WTC11 (cell line): ENCODE measurements around the gene ANKRD13C. TPM values are rescaled to one million over a fixed set of nuclear protein-coding genes. Genes with fewer than 3 reads are reported as not detected.
"Not testable (repeated sequence)": the region's sequence is repeated elsewhere in the genome, so short reads cannot be mapped to it uniquely, and the experiment has no call there.

Source experiments
- ATAC-seq: fragments of 200-7000 bp; cut with Tn5 transposase; 2 replicates; pipeline ENCODE4 v1.10.0; 2021; ENCODE audit warnings: mild to moderate bottlenecking, moderate library complexity
- CTCF ChIA-PET: fragments of 300-600 bp; sonication (Branson Sonifier 250); formaldehyde crosslinking; loops from one replicate; lab custom pipeline; 2021; ENCODE audit warnings: antibody characterized with exemption; lab: Charles Lee
- POLR2A ChIA-PET: fragments of 350-600 bp; sonication (Branson Sonifier 250); formaldehyde crosslinking; loops from one replicate; lab custom pipeline; 2021; ENCODE audit warnings: antibody characterized with exemption; lab: Charles Lee
- DNase-seq: peaks from one replicate; pipeline ENCODE4 v3.0.0; 2021; ENCODE audit warnings: low spot score
- H3K27ac Mint-ChIP-seq: 2 replicates; pipeline ENCODE4 v1.8.0; 2021; ENCODE audit warnings: mixed read lengths
- H3K27me3 Mint-ChIP-seq: 2 replicates; pipeline ENCODE4 v1.8.0; 2021; ENCODE audit warnings: low read depth, mild to moderate bottlenecking, moderate library complexity, mixed read lengths
- H3K36me3 Mint-ChIP-seq: 2 replicates; pipeline ENCODE4 v1.8.0; 2021; ENCODE audit warnings: mixed read lengths
- H3K4me1 Mint-ChIP-seq: 2 replicates; pipeline ENCODE4 v1.8.0; 2022; ENCODE audit warnings: mixed read lengths
- H3K4me3 Mint-ChIP-seq: 2 replicates; pipeline ENCODE4 v1.8.0; 2021; ENCODE audit warnings: mild to moderate bottlenecking, moderate library complexity, mixed read lengths
- H3K9me3 Mint-ChIP-seq: 2 replicates; pipeline ENCODE4 v1.8.0; 2021; ENCODE audit warnings: mixed read lengths
- CBFB ChIP-seq: sonication (generic); formaldehyde crosslinking; IDR thresholded peaks from 2 replicates; pipeline ENCODE4 v1.8.1; 2022; ENCODE audit warnings: mild to moderate bottlenecking, low read depth, missing genetic modification reagents
- FOXJ3 ChIP-seq: sonication (generic); formaldehyde crosslinking; IDR thresholded peaks from 2 replicates; pipeline ENCODE4 v1.9.0; 2021; ENCODE audit warnings: missing genetic modification reagents, mild to moderate bottlenecking, borderline replicate concordance
- GRHL2 ChIP-seq: fragments of 250-450 bp; sonication (Bioruptor Pico); IDR thresholded peaks from 2 replicates; pipeline ENCODE4 v1.8.0; 2022; ENCODE audit warnings: mild to moderate bottlenecking, moderate library complexity; ENCODE audit not compliant: insufficient replicate concordance, severe bottlenecking
- GTF2I ChIP-seq: fragments of 250-450 bp; sonication (Bioruptor Pico); conservative IDR thresholded peaks from 2 replicates; pipeline ENCODE4 v1.4.0; 2021; ENCODE audit warnings: mild to moderate bottlenecking
- HMGA2 ChIP-seq: fragments of 250-450 bp; sonication (Bioruptor Pico); IDR thresholded peaks from 2 replicates; pipeline ENCODE4 v1.4.0; 2021; ENCODE audit warnings: mild to moderate bottlenecking, moderate library complexity
- SOX15 ChIP-seq: fragments of 250-450 bp; sonication (Bioruptor Pico); IDR thresholded peaks from 2 replicates; pipeline ENCODE4 v1.9.0; 2021; ENCODE audit warnings: mild to moderate bottlenecking
- TEAD1 ChIP-seq: sonication (generic); formaldehyde crosslinking; IDR thresholded peaks from 2 replicates; pipeline ENCODE4 v1.8.0; 2022; ENCODE audit warnings: mild to moderate bottlenecking, missing genetic modification reagents
- ZNF121 ChIP-seq: sonication (generic); formaldehyde crosslinking; IDR thresholded peaks from 2 replicates; pipeline ENCODE4 v1.8.0; 2023; ENCODE audit warnings: missing genetic modification reagents
- ZNF138 ChIP-seq: sonication (generic); formaldehyde crosslinking; conservative IDR thresholded peaks from 2 replicates; pipeline ENCODE4 v1.8.1; 2022; ENCODE audit warnings: mild to moderate bottlenecking, moderate library complexity, missing genetic modification reagents
- ZNF317 ChIP-seq: sonication (generic); formaldehyde crosslinking; IDR thresholded peaks from 2 replicates; pipeline ENCODE4 v1.8.1; 2023; ENCODE audit warnings: low read depth, mild to moderate bottlenecking, moderate library complexity, missing genetic modification reagents, borderline replicate concordance
- total RNA-seq: library from RNA; stranded (reverse); gene quantifications from 3 replicates; pipeline ENCODE4 v1.2.3, GENCODE V29; 2021
- TF ChIP-seq, protein P1 (sequence below): fragments of 250-450 bp; sonication (Bioruptor Pico); IDR thresholded peaks from 2 replicates; pipeline ENCODE4 v1.9.0; 2021; ENCODE audit warnings: mild to moderate bottlenecking
- TF ChIP-seq, protein P2 (sequence below): sonication (generic); formaldehyde crosslinking; IDR thresholded peaks from 2 replicates; pipeline ENCODE4 v1.8.1; 2022; ENCODE audit warnings: mild to moderate bottlenecking, moderate library complexity, missing genetic modification reagents
- TF ChIP-seq, protein P3 (sequence below): sonication (generic); formaldehyde crosslinking; IDR thresholded peaks from 2 replicates; pipeline ENCODE4 v1.8.0; 2022; ENCODE audit warnings: mild to moderate bottlenecking, missing genetic modification reagents
- TF ChIP-seq, protein P4 (sequence below): sonication (generic); formaldehyde crosslinking; IDR thresholded peaks from 2 replicates; pipeline ENCODE4 v1.8.1; 2023; ENCODE audit warnings: mild to moderate bottlenecking, missing genetic modification reagents, moderate library complexity
- TF ChIP-seq, protein P5 (sequence below): fragments of 250-450 bp; sonication (Bioruptor Pico); IDR thresholded peaks from 2 replicates; pipeline ENCODE4 v1.9.0; 2021; ENCODE audit warnings: moderate library complexity, mild to moderate bottlenecking, inconsistent platforms, borderline replicate concordance
- TF ChIP-seq, protein P6 (sequence below): fragments of 250-450 bp; sonication (Bioruptor Pico); conservative IDR thresholded peaks from 2 replicates; pipeline ENCODE4 v1.9.0; 2021; ENCODE audit warnings: mild to moderate bottlenecking
- TF ChIP-seq, protein P7 (sequence below): fragments of 200-600 bp; IDR thresholded peaks from 2 replicates; pipeline ENCODE4 v1.8.0; 2022; ENCODE audit warnings: antibody characterized with exemption

ANKRD13C gene
- total RNA-seq, 1 experiment from 2014 or later, result 22.5 TPM

DNA sequence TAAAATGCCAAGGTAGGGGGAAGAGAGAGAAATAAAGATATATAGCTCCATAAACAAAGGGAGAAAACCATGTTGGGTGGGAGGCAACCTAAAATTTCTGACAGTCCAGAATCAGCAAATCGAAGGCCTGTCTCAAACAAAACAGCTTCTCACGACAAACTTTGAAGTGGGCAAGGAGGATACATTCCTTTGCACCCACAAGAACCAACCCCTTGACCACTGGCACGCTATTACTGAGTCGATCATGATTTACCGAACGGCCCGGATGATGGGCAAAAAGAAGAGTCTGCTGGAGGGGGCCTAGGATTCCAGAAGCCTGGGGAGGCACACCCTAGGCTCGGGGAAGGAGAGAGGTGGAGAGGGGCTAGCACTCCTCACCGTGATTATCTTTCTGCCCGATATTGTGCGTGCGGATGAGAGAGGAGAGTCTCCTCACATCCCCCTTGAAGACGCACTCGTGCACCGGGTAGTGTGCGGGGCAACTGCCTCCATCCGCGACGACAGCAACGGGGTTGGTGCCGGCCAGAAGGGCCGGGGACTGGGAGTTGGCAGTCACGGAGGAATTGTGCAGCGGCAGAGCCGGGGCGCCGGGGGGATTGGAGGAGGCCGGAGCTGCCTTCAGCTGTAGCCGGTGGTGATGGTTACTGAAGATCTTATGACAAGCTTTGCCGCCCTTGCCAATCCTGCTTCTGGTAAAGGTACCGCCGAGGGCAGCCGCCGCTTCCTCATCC is 756 bp downstream of the ANKRD13C start (continued):
- TF ChIP-seq, protein P1, sequence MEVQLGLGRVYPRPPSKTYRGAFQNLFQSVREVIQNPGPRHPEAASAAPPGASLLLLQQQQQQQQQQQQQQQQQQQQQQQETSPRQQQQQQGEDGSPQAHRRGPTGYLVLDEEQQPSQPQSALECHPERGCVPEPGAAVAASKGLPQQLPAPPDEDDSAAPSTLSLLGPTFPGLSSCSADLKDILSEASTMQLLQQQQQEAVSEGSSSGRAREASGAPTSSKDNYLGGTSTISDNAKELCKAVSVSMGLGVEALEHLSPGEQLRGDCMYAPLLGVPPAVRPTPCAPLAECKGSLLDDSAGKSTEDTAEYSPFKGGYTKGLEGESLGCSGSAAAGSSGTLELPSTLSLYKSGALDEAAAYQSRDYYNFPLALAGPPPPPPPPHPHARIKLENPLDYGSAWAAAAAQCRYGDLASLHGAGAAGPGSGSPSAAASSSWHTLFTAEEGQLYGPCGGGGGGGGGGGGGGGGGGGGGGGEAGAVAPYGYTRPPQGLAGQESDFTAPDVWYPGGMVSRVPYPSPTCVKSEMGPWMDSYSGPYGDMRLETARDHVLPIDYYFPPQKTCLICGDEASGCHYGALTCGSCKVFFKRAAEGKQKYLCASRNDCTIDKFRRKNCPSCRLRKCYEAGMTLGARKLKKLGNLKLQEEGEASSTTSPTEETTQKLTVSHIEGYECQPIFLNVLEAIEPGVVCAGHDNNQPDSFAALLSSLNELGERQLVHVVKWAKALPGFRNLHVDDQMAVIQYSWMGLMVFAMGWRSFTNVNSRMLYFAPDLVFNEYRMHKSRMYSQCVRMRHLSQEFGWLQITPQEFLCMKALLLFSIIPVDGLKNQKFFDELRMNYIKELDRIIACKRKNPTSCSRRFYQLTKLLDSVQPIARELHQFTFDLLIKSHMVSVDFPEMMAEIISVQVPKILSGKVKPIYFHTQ (CRISPR knock-in tag), result no peak
- TF ChIP-seq, protein P2, sequence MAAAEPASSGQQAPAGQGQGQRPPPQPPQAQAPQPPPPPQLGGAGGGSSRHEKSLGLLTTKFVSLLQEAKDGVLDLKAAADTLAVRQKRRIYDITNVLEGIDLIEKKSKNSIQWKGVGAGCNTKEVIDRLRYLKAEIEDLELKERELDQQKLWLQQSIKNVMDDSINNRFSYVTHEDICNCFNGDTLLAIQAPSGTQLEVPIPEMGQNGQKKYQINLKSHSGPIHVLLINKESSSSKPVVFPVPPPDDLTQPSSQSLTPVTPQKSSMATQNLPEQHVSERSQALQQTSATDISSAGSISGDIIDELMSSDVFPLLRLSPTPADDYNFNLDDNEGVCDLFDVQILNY, result no peak

DNA sequence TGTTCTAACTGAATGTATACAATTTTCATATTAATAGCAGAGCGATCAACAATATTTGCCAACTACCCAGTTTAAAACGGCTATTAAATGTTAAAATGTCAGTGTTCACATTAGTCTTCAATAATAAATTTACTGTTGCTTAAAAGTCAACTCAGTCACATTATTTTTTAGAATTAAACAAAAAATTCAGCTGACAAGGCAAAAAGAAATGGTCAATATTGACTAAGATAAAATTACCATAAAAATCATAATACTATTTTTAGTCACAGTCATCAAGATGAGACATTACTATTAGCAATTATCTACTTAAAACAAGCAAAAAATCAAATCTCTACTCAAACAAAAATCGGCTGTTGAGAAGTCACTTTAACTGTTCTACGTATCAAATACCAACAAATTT is 1.5 kb downstream of the ANKRD13C start:
- CTCF ChIA-PET, result interaction anchor here (1.7 to 3.0 kb wide), 2 partner anchors 36 to 58 kb away, joined by 3 to 19 read pairs; partner anchors contain the start of gene CTH
- POLR2A ChIA-PET, result interaction anchor here (4.5 kb wide), 1 partner anchor 59 kb away, joined by 125 read pairs; the partner anchor contains the start of gene CTH
- Mint-ChIP-seq H3K4me1 (peaks cover 26% of the 10 kb centered on the region), H3K27ac (peak overlapping the region; percentile 92; the same call in 1 of the 2 replicates), H3K4me3 (peak overlapping the region; percentile 89), H3K36me3 (0 out of 2 replicates have a peak, but pooled peaks cover 2% of the 10 kb centered on the region), H3K9me3 (no peaks in the 10 kb centered on the region), H3K27me3 (no peaks in the 10 kb centered on the region)
- ATAC-seq (no peak), DNase-seq (no peak)
- no peak for TF ChIP-seq ZNF121
- no peak for TF ChIP-seq GRHL2
- TF ChIP-seq, protein P3, sequence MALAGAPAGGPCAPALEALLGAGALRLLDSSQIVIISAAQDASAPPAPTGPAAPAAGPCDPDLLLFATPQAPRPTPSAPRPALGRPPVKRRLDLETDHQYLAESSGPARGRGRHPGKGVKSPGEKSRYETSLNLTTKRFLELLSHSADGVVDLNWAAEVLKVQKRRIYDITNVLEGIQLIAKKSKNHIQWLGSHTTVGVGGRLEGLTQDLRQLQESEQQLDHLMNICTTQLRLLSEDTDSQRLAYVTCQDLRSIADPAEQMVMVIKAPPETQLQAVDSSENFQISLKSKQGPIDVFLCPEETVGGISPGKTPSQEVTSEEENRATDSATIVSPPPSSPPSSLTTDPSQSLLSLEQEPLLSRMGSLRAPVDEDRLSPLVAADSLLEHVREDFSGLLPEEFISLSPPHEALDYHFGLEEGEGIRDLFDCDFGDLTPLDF (CRISPR knock-in tag), result no peak
- no peak for TF ChIP-seq TEAD1 (CRISPR knock-in tag)
- no peak for TF ChIP-seq ZNF138 (CRISPR knock-in tag)
- TF ChIP-seq GTF2I, result no peak
- TF ChIP-seq HMGA2 (CRISPR knock-in tag), result no peak

DNA sequence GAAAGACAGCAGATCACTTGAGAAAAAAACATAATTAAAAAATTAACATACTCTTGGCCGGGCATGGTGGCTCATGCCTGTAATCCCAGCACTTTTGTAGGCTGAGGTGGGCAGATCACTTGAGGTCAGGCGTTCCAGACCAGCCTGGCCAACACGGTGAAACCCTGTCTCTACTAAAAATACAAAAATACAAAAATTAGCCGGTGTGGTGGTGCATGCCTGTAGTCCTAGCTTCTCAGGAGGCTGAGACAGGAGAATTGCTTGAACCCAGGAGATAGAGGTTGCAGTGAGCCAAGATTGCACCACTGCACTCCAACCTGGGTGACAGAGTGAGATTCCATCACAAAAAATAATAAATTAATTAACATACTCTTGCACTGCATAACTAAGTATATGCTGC is 4.7 kb downstream of the ANKRD13C start:
- POLR2A ChIA-PET, result interaction anchor here (1.0 kb wide), 1 partner anchor 61 kb away, joined by 7 read pairs; the partner anchor contains the start of gene CTH

DNA sequence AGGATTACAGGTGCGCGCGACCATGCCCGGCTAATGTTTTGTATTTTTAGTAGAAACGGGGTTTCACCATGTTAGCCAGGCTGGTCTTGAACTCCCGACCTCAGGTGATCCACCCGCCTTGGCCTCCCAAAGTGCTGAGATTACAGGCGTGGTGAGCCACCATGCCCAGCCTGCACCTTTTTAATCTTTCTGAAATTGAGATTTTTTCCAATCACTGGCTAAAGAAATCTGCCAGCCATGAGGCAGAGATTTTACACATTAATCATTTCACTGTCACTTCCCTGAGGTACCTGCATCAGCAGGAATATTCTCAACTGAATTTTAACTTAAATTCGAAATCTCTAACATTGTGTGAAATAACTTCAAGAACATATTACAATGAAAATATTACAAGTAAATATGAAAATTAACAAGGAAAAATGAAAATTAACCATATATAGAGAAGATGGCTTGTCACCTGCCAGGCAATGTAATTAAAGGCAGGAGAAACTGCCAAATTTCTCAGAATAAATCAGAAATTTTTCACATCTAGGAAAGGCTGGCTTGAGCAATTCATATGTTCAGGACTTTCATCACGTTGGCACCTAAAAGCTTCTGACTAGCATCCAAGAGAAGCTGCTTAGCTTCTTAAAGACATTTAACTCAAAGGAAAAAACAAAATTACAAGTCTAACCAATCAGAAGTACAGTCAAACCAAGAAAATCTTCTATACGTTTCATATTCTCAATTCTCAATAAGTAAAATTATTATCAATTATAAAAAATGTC is 5.9 kb downstream of the ANKRD13C start:
- peaks cover 13% of the 10 kb centered on the region for H3K4me1 Mint-ChIP-seq
- peaks cover 3% of the 10 kb centered on the region; the same call in 1 of the 2 replicates for H3K9me3 Mint-ChIP-seq
- ATAC-seq, result no peak
- TF ChIP-seq CBFB (CRISPR knock-in tag) (no peak), FOXJ3 (CRISPR knock-in tag) (no peak), ZNF317 (CRISPR knock-in tag) (no peak), SOX15 (CRISPR knock-in tag) (no peak)
- TF ChIP-seq, protein P4, sequence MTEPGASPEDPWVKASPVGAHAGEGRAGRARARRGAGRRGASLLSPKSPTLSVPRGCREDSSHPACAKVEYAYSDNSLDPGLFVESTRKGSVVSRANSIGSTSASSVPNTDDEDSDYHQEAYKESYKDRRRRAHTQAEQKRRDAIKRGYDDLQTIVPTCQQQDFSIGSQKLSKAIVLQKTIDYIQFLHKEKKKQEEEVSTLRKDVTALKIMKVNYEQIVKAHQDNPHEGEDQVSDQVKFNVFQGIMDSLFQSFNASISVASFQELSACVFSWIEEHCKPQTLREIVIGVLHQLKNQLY (CRISPR knock-in tag), result no peak
- TF ChIP-seq, protein P5, sequence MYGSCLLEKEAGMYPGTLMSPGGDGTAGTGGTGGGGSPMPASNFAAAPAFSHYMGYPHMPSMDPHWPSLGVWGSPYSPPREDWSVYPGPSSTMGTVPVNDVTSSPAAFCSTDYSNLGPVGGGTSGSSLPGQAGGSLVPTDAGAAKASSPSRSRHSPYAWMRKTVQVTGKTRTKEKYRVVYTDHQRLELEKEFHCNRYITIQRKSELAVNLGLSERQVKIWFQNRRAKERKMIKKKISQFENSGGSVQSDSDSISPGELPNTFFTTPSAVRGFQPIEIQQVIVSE, result no peak
- TF ChIP-seq, protein P6, sequence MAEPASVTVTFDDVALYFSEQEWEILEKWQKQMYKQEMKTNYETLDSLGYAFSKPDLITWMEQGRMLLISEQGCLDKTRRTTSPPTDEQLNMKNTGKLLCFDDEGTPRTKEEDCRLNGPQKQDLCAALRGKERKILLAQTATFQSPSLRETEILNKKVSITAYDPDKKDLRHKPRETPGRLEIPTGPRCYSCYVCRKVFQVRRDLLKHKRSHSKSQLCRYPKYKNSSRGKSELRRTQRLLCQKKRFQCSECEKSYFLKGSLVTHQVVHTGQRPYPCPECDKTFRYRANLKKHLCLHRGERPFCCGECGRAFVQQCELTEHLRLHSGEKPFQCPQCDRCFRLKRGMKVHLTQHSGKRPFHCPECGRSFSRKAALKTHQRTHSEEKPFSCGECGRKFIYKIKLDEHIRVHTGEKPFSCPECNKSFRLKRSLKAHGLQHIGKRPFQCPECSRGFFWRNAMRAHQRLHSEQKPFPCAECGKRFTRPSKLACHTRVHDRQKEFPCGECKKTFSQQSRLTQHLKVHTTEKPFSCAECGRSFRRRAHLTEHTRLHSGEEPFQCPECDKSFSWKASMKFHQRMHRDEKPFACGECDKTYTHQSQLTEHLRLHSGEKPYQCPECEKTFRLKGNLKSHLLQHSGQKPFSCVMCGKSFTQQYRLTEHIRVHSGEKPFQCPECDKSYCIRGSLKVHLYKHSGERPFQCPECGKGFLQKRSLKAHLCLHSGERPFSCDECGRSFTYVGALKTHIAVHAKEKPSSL (CRISPR knock-in tag), result no peak
- TF ChIP-seq, protein P7, sequence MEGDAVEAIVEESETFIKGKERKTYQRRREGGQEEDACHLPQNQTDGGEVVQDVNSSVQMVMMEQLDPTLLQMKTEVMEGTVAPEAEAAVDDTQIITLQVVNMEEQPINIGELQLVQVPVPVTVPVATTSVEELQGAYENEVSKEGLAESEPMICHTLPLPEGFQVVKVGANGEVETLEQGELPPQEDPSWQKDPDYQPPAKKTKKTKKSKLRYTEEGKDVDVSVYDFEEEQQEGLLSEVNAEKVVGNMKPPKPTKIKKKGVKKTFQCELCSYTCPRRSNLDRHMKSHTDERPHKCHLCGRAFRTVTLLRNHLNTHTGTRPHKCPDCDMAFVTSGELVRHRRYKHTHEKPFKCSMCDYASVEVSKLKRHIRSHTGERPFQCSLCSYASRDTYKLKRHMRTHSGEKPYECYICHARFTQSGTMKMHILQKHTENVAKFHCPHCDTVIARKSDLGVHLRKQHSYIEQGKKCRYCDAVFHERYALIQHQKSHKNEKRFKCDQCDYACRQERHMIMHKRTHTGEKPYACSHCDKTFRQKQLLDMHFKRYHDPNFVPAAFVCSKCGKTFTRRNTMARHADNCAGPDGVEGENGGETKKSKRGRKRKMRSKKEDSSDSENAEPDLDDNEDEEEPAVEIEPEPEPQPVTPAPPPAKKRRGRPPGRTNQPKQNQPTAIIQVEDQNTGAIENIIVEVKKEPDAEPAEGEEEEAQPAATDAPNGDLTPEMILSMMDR, result no peak

More for the DNA sequence above, 4.7 kb downstream of the ANKRD13C start:
- H3K27ac Mint-ChIP-seq, H3K36me3 Mint-ChIP-seq, CTCF ChIA-PET, H3K4me3 Mint-ChIP-seq, ATAC-seq, H3K9me3 Mint-ChIP-seq, DNase-seq, H3K27me3 Mint-ChIP-seq: not testable (repeated sequence)
- H3K4me1 Mint-ChIP-seq, result peaks cover 13% of the 10 kb centered on the region

More for the DNA sequence above, 5.9 kb downstream of the ANKRD13C start:
- no peak overlapping the region for H3K4me3 Mint-ChIP-seq
- peaks cover 5% of the 10 kb centered on the region; the same call in 1 of the 2 replicates for H3K36me3 Mint-ChIP-seq
- H3K27ac Mint-ChIP-seq, result no peak overlapping the region
- H3K27me3 Mint-ChIP-seq, result no peaks in the 10 kb centered on the region
- ChIA-PET POLR2A (interaction anchor here (0.6 kb wide), 1 partner anchor 32 kb away, joined by 3 read pairs; no protein-coding TSS in a partner anchor), CTCF (interaction anchor here (1.2 to 1.3 kb wide), 2 partner anchors 24 to 269 kb away, joined by 3 read pairs; no protein-coding TSS in a partner anchor)
- no peak for DNase-seq
